Esophagus muscularis mucosa (tissue), 4 donors: ENCODE data around the gene ABCC4. TPM values are rescaled to one million over a fixed set of nuclear protein-coding genes. Genes with fewer than 3 reads are reported as not detected.

ENCODE experiments used
- DNase-seq: peaks from one replicate; pipeline ENCODE4 v3.0.0-alpha.2; 2017; ENCODE audit errors: extremely low spot score
- H3K27ac ChIP-seq, 4 donors: fragments of 200-600 bp; sonication (generic); replicated peaks in 1 of 4; 1 replicate in 3 of 4; 2 replicates in 1 of 4; pipeline ENCODE4 v1.5.1; 2016 to 2019; ENCODE audit warnings: mild to moderate bottlenecking in 1 of 4
- H3K27me3 ChIP-seq, 4 donors: fragments of 200-600 bp; sonication (generic); one replicate each; pipeline versions ENCODE4 v1.5.1 to v1.6.0; 2016 to 2019
- H3K36me3 ChIP-seq, 4 donors: fragments of 200-600 bp; sonication (generic); one replicate each; pipeline ENCODE4 v1.5.1; 2016 to 2019
- H3K4me1 ChIP-seq, 4 donors: fragments of 200-600 bp; sonication (generic); one replicate each; pipeline ENCODE4 v1.5.1; 2016 to 2019
- H3K4me3 ChIP-seq, 4 donors: fragments of 200-600 bp; sonication (generic); 1 replicate in 2 of 4; 2 replicates in 2 of 4; pipeline ENCODE4 v1.5.1; 2016 to 2019; ENCODE audit warnings: mild to moderate bottlenecking in 4 of 4, moderate library complexity in 1 of 4
- H3K9me3 ChIP-seq, 4 donors: fragments of 200-600 bp; sonication (generic); 1 replicate in 3 of 4; 2 replicates in 1 of 4; pipeline ENCODE4 v1.5.1; 2016 to 2019
- CTCF ChIP-seq, 3 experiments: fragments of 200-600 bp in 2 of 3; fragments of 450-650 bp in 1 of 3; sonication (generic) in 2 of 3; IDR thresholded peaks; one replicate each; pipeline ENCODE4 v1.5.1; 2017 to 2019; ENCODE audit warnings: antibody characterized with exemption in 3 of 3, mild to moderate bottlenecking in 2 of 3, moderate library complexity in 1 of 3
- EP300 ChIP-seq: sonication (generic); formaldehyde crosslinking; IDR thresholded peaks from one replicate; pipeline ENCODE4 v1.6.1; 2017; ENCODE audit warnings: antibody characterized with exemption
- POLR2A ChIP-seq: fragments of 450-650 bp; IDR thresholded peaks from one replicate; pipeline ENCODE4 v1.6.1; 2017; ENCODE audit warnings: antibody characterized with exemption, moderate library complexity, mild to moderate bottlenecking, low read depth
- POLR2AphosphoS5 ChIP-seq, 2 donors: sonication (generic); formaldehyde crosslinking; IDR thresholded peaks; one replicate each; pipeline ENCODE4 v1.6.1; 2017; ENCODE audit warnings: antibody characterized with exemption in 2 of 2
- WGBS: methylation state at CpG from one replicate; pipeline ENCODE4 v1.1.5; 2018; 5-methylcytosine and 5-hydroxymethylcytosine counted together
- intact Hi-C: fragments of 100-400 bp; cut with DNase I; formaldehyde crosslinking; loops from one replicate; pipeline ENCODE4 v1.15.1; 2023
- total RNA-seq, 4 donors: library from RNA; depleted of rRNA; stranded (reverse); fragments of >200 nt; gene quantifications; one replicate each; pipeline versions ENCODE4 v1.1.0 to v1.2.1, GENCODE V29; 2016

Gene ABCC4
- total RNA-seq, 4 donors from 2014 or later: 5.0 to 6.3 (median 6.0) TPM

DNA sequence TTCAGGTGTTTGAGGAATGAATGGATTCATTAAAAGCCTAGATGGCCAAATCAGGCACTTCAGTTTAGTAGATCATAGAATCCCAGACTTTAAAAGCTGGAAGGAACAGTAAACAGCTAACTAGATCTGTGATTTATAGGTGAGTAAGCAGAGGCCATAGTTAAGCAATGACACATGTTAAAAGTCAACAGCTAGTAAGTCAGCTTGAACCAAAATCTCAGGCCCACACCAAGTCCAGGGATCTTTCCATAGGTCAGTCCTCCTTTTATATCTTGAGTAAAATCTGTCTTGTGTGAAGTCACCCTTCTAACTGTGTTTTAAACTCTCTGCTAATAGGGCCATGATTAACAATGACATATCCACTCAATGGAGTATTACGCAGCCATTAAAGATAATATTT, 313.4 kb downstream of the ABCC4 start:
- Histone ChIP-seq H3K27me3 (peaks cover 0 to 3% (median 0%) of the 10 kb centered on the region in 4 donors), H3K9me3 (no peaks in the 10 kb centered on the region), H3K4me1 (no peaks in the 10 kb centered on the region), H3K36me3 (no peaks in the 10 kb centered on the region), H3K27ac (no peak overlapping the region), H3K4me3 (no peak overlapping the region)
- WGBS: 100% methylated on average over 1 of the region's 1 CpG
- intact Hi-C loops: no loop called here
- no peak for DNase-seq
- TF ChIP-seq POLR2AphosphoS5 (IDR thresholded peaks at IDR 0.05): no peak

DNA sequence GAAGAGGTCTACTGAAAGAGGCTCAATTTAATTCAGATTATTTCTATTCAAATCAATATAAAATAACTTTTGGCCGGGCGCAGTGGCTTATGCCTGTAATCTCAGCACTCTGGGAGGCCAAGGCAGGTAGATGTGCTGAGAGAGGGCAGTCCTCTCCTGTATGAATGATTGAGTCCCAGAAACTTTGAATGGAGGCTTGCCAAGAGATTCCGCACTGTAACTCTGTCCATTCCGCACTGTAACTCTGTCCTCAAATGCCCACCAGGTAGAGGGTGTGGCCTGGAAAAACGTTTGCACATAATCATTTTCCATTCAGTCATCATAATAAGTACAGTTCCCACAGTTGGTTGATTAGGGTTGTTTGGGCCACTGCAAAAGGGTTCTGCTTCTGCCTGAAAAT, 314.2 kb downstream of the ABCC4 start:
- 87% methylated on average over 4 of the region's 5 CpGs for WGBS
- H3K27ac ChIP-seq: no peak overlapping the region
- intact Hi-C loops: no loop called here

DNA sequence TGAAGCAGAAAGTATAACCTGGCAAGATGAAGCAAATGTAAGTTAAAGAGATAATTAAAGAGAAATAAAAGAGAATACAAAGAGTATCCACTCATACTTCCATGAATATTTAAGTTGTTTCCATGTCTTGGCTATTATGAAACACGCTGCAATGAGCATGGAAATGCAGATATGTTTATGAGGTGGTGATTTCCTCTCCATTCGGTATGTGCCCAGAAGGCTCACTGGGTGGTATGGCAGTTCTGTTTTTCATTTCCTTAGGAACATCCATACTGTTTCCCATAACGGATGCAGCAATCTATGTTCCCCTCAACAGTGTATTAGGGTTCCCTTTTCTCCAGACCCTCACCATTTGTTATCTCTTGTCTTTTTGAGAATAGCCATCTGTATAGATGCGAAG, 316.3 kb downstream of the ABCC4 start:
- no peaks in the 10 kb centered on the region for H3K4me1 ChIP-seq
- no peak overlapping the region for H3K27ac ChIP-seq
- 84% methylated on average over 4 of the region's 4 CpGs for WGBS
- no peaks in the 10 kb centered on the region for H3K36me3 ChIP-seq
- no peak overlapping the region for H3K4me3 ChIP-seq
- DNase-seq: no peak
- intact Hi-C loops: no loop called here
- TF ChIP-seq EP300 (no peak), CTCF (IDR thresholded peaks at IDR 0.05) (no peak)
- H3K9me3 ChIP-seq: no peaks in the 10 kb centered on the region
- H3K27me3 ChIP-seq: no peaks in the 10 kb centered on the region

More for the DNA sequence above, 314.2 kb downstream of the ABCC4 start:
- Histone ChIP-seq H3K9me3 (no peaks in the 10 kb centered on the region), H3K27me3 (peaks cover 0 to 2% (median 0%) of the 10 kb centered on the region in 4 donors), H3K36me3 (no peaks in the 10 kb centered on the region), H3K4me3 (no peak overlapping the region), H3K4me1 (no peaks in the 10 kb centered on the region)
- no peak for DNase-seq
- TF ChIP-seq EP300: no peak
- TF ChIP-seq CTCF (IDR thresholded peaks at IDR 0.05): no peak
- no peak for TF ChIP-seq POLR2AphosphoS5 (IDR thresholded peaks at IDR 0.05)
- no peak for TF ChIP-seq POLR2A

DNA sequence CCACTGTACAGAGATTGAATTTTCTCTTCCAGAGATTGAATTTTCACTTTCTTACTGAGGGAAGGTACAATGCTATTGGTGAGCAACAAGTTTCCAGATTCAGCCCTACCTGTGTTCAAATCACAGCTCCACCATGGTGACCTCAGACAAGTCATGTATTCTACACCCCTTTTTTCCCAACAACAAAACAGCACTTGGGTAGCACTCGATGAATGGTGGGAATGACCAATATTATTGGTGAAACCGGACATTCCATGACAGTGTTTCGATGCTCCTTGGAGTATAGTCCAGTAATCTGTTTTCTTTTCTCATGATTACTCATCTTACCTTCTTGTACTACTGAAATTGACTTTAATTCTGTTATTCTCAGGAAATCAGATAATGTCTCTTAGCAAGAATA, 322.7 kb downstream of the ABCC4 start:
- Histone ChIP-seq H3K4me1 (no peaks in the 10 kb centered on the region), H3K36me3 (no peaks in the 10 kb centered on the region), H3K27me3 (peaks cover 0 to 5% (median 0%) of the 10 kb centered on the region in 4 donors), H3K4me3 (no peak overlapping the region), H3K9me3 (peaks cover 0 to 8% (median 0%) of the 10 kb centered on the region in 4 donors), H3K27ac (no peak overlapping the region)
- intact Hi-C loops: no loop called here
- 96% methylated on average over 3 of the region's 3 CpGs for WGBS
- no peak for DNase-seq
- TF ChIP-seq POLR2A (no peak), EP300 (no peak), CTCF (IDR thresholded peaks at IDR 0.05) (no peak), POLR2AphosphoS5 (IDR thresholded peaks at IDR 0.05) (no peak)

GRCh38 chr13:94974015-94974951, 327.0 kb downstream of the ABCC4 start:
- Histone ChIP-seq H3K4me3 (no peak overlapping the region), H3K9me3 (peaks cover 0 to 8% (median 2%) of the 10 kb centered on the region in 4 donors), H3K27me3 (peaks cover 0 to 41% (median 0%) of the 10 kb centered on the region in 4 donors), H3K4me1 (no peaks in the 10 kb centered on the region), H3K36me3 (no peaks in the 10 kb centered on the region), H3K27ac (no peak overlapping the region)
- DNase-seq: no peak
- intact Hi-C loops: no loop called here
- 51% methylated on average over 7 of the region's 7 CpGs for WGBS
- TF ChIP-seq POLR2A (no peak), CTCF (IDR thresholded peaks at IDR 0.05) (no peak), POLR2AphosphoS5 (IDR thresholded peaks at IDR 0.05) (no peak), EP300 (no peak)
